ENCODE data around the gene PRKAG2.

PRKAG2 gene

DNA sequence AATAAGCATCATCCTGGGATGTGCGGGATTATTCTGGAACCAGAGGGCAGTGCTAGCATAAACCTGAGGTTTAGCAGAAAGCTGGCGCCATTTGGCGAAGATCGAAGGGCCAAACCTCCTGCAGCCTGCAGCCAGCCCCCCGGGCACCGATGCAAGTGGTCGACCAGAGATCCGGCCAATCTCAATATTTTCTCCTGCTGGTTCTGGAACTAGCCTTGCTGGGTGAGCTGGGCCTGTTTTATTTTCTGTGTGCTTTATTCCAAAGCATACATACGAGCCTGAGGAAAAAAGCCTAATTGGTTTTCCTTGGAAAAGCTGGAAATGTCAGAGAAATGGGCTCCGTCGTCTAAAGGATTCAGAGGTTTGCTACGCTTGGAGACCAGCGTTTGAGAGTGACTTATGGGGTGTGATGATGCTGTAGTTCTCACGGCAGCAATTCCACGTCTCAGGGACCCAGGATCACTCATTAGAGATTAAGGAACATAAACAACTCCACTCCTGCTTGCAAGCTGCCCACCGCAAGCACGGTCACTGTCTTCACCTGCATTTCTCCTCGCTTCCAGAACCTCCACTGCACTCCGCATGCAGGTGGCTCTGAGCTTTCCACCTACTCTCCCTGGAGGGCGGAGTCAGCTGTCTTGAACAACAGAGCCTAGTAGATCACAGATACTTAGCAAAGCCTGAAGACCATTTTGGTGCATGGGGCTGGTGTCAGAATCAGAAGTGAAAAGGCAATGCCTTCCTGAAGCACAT lies 60.2 kb downstream of the PRKAG2 start:
- DNase-seq (ENCODE audit: low spot score): no peak

GRCh38 chr7:151815419-151815818 lies 61.5 kb downstream of the PRKAG2 start:
- DNase-seq (ENCODE audit: low spot score): no peak

GRCh38 chr7:151814400-151815009 lies 62.4 kb downstream of the PRKAG2 start:
- peak; percentile 66 for DNase-seq (ENCODE audit: low spot score)

- no peak for DNase-seq (ENCODE audit: low spot score)
Measured at GRCh38 chr7:151813997-151814396, 62.9 kb downstream of the PRKAG2 start.

GRCh38 chr7:151813445-151813844 lies 63.5 kb downstream of the PRKAG2 start:
- DNase-seq (ENCODE audit: low spot score): no peak

- DNase-seq (ENCODE audit: low spot score): no peak
Measured at GRCh38 chr7:151812967-151813366, 63.9 kb downstream of the PRKAG2 start.

DNA sequence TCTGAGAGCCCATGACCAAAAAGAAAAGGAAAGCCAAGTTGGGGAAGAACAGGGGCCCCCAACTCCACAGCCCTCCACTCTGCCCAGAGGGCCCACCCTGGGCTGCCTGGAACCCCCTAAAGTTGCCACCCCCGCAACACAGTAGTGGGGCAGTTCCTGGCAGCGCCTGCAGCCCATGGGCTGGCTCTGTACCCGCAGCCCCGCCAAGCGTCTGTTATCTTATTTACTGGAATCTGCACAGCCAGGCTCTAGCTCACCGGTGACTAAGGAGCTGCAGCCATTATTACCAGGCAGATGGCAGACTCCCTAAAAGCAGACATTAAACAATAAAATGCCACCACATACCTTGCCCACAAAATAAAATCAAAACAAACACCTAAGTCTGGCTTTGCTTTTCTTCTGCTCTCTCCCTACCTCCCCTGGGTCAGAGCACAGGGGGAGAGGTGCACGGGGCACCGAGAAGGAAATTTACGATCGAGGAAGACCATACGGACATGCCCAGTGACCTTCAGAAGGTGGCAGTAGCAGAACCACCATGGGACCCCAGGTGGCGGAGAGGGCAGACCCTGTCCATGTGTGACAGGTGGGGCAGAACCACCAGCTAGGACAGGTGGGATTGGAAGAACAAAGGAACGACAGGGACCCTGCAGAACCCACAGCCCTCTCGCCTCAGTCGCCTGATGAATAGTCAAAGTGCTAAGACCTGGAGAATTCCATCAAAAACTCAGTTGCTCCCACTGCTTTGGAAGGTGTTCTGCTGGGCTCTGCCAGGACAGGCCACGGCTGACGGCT lies 66.3 kb downstream of the PRKAG2 start:
- DNase-seq (ENCODE audit: low spot score): no peak

DNA sequence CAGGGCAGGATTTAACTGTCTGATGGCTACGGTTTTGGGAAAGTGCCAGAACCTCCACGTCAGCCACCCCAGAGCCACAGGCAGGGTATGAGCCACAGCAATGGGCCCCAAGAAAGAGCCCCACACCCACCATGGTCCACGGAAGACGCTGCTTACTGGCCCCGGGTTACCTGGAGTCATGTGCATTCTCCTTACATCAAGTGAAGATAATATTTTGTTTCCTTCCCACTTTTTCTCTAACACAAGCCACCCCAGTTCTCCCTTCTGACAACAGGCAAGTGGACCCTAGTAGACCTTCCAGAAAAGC lies 67.1 kb downstream of the PRKAG2 start:
- DNase-seq (ENCODE audit: low spot score): no peak

DNA sequence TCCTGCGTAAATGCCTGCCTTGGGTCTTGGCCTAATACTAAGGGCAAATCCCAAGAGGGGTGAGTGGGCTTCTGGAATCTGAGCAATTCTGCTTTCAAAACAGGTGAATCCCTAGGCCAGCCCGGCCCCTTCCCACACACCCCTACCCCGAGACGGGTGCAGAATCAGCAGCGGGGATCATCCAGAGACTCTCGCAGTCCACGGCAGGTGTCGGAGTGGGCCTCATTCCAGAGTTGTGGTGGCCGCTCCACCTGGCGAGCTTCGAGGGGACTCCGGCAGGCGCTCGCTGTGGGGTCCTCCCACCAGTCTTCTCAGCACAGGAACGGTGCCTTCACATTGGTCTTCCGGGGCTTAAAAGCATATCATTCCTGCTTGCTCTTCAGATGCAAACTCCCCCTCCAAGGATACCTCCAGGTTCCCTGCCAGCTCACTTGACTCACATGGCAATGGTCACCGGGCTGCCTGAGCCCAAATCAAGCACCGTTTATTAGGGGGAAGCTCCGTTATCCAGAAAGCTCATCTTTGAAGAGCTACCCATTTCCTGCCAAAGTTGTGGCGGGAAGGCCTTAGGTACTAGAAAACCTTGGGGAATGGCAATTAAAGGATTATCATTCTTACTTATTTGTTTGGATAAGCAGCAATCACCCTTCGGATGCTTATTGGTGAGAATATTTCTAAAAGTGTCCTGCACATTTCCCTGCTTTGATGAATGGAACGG lies 67.6 kb downstream of the PRKAG2 start:
- no peak for DNase-seq (ENCODE audit: low spot score)

DNA sequence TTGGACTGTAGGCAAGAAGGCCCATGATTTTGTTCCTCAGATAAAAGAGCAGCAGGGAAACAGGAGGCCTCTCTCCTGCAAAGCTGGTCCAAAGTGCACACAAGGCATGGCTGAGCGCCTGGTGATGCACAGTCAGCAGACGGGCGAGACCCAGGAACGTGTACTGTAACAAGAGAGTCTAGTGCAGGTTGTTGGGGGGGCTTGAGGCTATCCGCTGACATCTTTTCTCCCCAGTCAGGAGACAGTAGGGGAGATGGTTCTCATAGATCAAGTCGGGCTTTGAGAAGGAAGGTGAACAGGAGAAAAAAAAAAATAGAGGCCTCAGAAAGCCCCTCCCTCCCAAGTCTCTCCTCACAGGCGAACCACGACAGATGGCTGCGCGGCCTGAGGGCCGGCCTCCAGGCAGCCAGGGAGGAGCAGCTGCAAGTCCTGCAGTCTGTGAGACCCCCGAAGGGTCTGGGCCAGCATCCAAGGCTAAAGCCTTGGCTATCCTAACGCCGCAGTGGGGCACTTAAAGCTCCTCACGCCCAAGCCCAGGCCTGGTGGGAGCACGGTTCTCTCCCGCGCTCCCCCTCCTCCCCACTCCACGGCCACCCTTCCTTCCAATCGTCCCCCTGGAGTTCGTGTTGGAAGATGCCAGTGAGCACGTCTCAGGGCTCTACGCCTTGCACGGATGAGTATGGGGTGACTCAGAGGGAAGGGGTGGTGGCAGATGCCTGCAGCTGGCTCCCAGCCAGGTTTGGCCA lies 68.3 kb downstream of the PRKAG2 start:
- DNase-seq (ENCODE audit: low spot score): no peak

DNA sequence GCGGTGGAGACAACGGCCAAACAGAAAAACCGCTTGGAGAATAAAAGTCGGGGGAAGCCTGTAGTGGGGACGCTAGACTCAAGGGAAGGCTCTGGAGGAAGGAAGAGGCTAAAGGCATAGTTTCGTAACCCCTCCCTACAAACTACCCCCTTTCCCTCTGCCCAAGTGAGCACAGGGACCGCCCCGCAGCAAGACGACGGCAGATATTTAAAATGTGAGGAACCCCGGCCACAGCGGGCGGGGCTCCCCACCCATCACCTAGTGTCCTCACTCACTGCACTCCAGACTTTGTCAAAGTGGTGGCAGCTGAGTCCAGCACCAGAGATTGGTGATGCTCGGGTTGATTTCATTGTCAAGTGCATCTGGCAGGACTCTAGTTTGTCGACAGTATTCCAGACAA lies 69.1 kb downstream of the PRKAG2 start:
- no peak for DNase-seq (ENCODE audit: low spot score)

DNA sequence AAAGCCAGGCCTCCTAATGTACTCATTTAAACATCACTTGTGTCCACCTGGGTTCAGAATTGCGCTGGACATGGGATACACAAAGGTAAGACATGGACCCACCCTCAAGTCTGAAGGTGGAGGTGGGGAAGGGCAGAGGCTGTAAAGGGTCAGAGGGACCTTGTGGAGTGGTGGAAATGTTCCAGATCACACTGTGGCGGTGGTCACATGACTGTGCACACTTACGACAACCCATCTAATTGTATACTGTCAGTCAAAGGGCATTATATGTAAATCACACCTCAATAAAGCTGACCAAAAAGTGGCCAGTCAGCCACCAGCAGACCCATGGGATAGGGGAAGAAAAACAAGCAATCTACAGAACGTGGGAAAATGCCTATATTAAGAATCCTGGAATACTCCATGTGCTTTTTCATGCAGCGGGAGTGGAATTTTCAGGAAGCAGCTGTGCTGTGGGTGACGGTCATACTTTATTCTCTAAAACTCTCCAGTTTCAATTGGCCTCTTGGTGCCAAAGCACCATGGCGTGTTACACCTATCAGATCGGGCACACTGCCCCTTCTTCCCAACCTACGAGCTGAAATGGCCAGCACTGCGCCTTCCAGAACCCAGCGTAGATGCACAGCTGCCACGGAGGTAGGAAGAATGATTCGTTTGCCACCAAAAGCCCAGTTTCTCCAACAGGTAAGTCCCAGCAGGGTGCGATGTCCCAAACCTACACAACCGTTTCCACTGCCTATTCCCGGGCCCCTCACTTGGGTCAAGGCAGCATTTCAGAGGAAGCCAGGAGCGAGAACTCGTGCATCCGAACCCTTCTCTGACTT lies 69.8 kb downstream of the PRKAG2 start:
- no peak for DNase-seq (ENCODE audit: low spot score)

DNA sequence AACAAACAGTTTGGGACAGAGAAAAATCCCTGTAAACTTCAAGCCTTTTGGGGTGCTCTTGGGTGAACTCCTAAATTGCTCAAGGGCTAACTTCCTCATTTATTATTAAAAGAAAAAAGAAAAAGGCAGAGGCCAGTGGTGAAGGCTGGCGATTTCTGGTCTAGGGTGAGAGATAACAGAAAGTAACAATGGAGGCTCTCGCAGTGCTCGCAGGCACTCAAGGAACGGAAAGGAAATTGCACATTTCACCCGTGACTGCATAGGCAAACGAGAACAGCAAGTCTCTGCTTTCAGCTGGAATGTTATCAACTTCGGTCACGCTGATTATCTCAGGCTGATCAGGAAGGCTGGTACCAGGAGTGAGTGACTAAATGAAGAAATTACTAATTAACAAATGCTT lies 70.7 kb downstream of the PRKAG2 start:
- DNase-seq (ENCODE audit: low spot score): no peak

GRCh38 chr7:151805191-151805590 lies 71.7 kb downstream of the PRKAG2 start:
- DNase-seq (ENCODE audit: low spot score): no peak

GRCh38 chr7:151804756-151805155 lies 72.2 kb downstream of the PRKAG2 start:
- DNase-seq (ENCODE audit: low spot score): no peak

DNA sequence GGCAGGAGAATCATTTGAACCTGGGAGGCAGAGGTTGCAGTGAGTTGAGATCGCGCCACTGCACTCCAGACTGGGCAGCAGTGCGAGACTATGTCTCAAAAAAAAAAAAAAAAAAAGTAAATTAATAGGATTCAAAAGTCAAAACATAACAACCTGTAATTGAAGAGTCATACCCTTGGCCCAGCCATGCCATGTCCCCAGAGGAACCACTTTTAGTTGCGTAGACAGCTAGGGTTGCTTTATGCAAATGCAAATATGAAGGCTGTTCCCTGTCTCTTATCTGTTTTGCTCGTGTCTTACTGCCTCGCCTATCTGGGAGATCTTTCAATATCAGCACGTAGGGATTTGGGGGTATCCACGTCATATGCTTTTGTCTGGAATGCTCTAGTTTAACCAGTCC lies 73.1 kb downstream of the PRKAG2 start:
- DNase-seq (ENCODE audit: low spot score): no peak

DNA sequence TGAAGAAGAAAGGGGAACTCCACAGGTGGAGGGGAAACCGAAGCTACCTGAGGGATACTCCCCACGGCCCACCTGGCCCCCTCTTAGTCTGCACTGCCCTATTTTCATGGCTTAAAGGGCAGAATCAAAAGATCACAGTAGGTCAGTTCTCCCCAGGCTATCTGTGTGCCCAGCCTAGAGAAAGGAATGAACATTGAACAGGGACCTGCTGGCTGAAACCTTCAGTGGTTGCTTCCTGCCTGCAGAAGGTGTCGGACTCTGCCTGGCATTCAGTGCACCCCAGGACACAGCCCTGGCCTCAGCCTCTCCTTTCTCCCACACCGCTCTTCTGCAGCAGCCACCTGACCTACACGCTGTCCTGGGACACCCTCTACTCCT lies 74.5 kb downstream of the PRKAG2 start:
- no peak for DNase-seq (ENCODE audit: low spot score)

GRCh38 chr7:151801782-151802468 lies 75.0 kb downstream of the PRKAG2 start:
- DNase-seq (ENCODE audit: low spot score): no peak

DNA sequence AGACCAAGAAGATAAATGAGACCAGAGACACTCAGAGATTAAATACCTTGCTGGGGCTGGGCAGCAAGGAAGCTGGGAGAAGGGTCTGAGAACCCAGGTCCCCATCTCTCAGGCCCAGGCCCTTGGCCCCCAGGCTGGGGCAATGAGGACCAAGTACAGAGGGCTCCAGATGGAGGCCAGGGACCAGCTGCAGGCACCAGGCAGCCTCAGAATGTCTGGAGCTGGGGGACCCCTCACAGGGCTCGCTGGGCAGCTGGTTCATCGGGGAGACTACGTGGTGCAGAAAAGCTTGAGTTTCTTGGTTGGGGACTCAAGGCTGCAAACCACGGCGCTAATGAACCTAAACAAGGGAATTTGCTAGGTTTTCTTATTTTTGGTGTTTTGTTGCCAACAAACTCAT lies 75.6 kb downstream of the PRKAG2 start:
- no peak for DNase-seq (ENCODE audit: low spot score)

- no peak for DNase-seq (ENCODE audit: low spot score)
Measured at GRCh38 chr7:151800861-151801260, 76.1 kb downstream of the PRKAG2 start.

DNA sequence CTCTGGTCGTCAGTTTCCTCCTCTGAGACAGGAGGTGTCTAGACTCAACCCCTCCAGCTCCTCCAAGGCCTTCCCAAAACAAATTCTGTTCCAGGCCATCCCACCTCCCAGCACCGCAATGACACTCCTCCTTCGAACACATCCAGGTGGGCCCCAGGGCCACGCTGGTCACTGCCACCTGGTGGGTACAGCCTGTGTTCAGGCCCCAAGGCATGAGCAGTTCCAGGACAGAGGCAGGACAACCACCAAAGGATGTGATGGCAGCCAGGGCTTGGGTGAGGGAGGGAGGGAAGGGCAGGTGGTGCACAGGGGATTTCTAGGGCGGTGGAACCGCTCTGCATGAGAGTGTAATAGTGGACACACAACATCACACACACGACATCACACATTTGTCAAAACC lies 76.5 kb downstream of the PRKAG2 start:
- DNase-seq (ENCODE audit: low spot score): no peak

Measured in ecto neural progenitor cell (in vitro differentiated cells).